SK-N-MC (cell line): ENCODE measurements around the gene TNFRSF21.

Source experiments
- EZH2 ChIP-seq: fragments of 200-600 bp; sonication (generic); IDR thresholded peaks from one replicate; pipeline ENCODE4 v1.6.1; 2017; ENCODE audit warnings: antibody characterized with exemption
- POLR2AphosphoS5 ChIP-seq: IDR thresholded peaks from 2 replicates; pipeline ENCODE4 v1.6.1; 2012; ENCODE audit warnings: mild to moderate bottlenecking, low read depth, low read length, borderline replicate concordance

GRCh38 chr6:47318236-47318989 lies 8.7 kb upstream of the TNFRSF21 start:
- no peak for TF ChIP-seq EZH2
- TF ChIP-seq POLR2AphosphoS5: no peak
